Urinary bladder (tissue), 4 donors: ENCODE data around the gene GNA15. TPM values are rescaled to one million over a fixed set of nuclear protein-coding genes. Genes with fewer than 3 reads are reported as not detected.

ENCODE experiments used
- DNase-seq: peaks from one replicate; pipeline ENCODE4 v3.0.0-alpha.2; 2015; ENCODE audit errors: extremely low spot score
- H3K27ac ChIP-seq: one replicate; pipeline ENCODE4 v1.5.1; 2013; ENCODE audit warnings: low read depth, mild to moderate bottlenecking, moderate library complexity
- H3K36me3 ChIP-seq: one replicate; pipeline ENCODE4 v1.6.1; 2013; ENCODE audit warnings: mild to moderate bottlenecking, moderate library complexity; ENCODE audit not compliant: insufficient read depth
- H3K4me1 ChIP-seq: one replicate; pipeline ENCODE4 v1.6.1; 2013; ENCODE audit warnings: mild to moderate bottlenecking, moderate library complexity; ENCODE audit not compliant: insufficient read depth
- H3K4me3 ChIP-seq: one replicate; pipeline ENCODE4 v1.5.1; 2013; ENCODE audit warnings: low read depth, low read length
- WGBS: extraction: QIAGEN DNeasy Blood & Tissue Kit; methylation state at CpG from one replicate; pipeline ENCODE4 v1.1.7; 2013; 5-methylcytosine and 5-hydroxymethylcytosine counted together
- polyA plus RNA-seq: library from polyadenylated mRNA; stranded (reverse); fragments of 200-250 nt; gene quantifications from one replicate; pipeline ENCODE4 v1.2.3, GENCODE V29; 2013
- total RNA-seq: library from RNA; depleted of rRNA; stranded (reverse); fragments of >200 nt; gene quantifications from one replicate; pipeline ENCODE4 v1.2.3, GENCODE V29; 2014
- donor health status: healthy with polysubstance abuse.
- donor health status: healthy.

Gene GNA15
- total and polyA plus RNA-seq, 2 donors, result 6.2 to 9.6 TPM

DNA sequence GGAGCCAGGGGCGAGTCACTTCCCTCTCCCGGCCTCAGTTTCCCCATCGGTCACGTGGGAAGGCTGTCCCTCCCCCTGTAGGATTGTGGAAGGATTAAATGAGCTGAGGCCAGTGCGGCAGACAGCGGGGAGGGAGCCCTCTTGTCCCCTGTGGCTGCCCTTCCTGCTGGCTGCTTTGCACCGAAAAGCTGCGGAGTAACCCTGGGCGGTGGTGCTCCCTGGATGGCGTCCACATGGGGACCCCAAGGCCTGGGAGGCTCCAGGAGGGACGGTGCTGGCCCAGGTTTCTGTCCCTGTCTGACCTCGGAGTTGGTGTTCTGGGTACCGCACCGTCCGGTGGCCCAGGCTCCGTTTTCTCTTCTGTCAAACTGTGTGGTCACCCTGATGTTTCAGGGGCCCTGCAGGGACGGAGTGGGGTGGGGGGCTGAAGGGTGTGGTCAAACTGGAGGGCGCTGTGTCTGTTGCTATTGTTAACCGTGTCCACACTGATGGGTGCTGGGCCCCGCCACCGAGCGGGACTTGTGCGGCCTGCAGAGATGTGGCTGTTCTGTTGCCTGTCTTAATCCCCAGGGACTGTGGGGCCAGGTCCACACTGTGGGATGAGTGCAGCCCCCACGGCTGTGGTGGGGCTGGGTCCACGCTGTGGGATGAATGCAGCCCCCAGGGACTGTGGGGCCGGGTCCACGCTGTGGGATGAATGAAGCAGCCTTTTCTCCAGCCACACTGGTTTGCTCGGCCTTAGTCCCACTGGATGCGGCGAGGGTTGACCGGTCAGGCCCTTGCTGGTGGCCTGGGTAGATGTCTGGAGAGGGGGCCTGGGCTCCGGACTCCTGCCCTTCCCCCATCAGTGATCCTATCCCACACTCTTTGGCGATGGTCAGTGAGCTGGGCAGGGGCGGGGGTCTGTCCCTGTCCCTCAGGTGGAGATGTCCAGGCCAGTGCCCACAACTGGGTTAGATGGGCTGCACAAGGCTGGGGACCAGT is 34.8 kb upstream of the GNA15 start:
- WGBS, result 75% methylated on average over 34 of the region's 34 CpGs
- Histone ChIP-seq H3K4me1 (no peaks in the 10 kb centered on the region), H3K36me3 (no peaks in the 10 kb centered on the region), H3K4me3 (no peak overlapping the region), H3K27ac (no peak overlapping the region)
- no peak for DNase-seq

DNA sequence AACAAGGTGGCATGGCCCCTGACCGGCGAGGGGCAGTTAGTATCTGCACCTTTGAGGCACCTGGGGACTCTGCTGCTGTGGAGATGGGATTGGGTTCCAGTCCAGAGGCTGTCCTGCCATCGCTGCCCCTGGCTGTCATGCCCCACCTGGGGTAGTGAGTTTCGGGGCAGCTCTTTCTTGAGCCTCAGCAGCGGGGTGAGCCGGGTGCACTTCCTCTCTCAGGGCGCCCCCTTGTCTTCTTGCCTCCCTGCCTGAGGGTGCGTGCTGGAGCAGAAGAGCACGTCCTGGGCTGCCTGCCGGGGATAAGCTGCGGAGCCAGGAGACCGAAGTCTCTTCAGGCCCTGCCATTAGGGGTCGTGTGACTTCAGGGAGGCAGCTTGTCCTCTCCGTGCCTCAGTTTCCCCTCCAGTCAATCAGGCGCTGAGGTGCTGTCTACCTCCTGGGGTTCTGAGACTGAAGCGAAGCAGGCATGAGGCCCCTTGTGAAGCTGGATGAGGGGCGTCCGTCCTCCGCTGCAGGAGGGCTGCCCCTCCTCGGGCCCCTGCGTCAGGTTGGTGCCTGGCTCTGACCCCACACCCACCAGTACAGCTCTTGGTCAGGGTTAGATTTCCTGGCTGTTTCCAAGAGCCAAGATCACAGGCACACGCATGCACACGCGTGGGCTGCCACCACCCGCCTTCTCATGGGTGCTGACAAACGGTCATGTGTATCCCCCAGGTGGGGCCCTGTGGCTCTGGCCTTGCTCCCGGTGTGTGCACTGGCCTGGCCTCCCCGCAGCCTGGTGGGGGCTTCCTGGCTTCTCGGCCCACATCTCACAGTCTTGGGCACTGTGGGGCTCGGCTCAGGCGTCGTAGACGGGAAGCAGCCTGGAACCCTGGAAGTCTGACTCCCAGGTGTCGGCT is 33.3 kb upstream of the GNA15 start:
- DNase-seq, result no peak
- no peaks in the 10 kb centered on the region for H3K4me1 ChIP-seq
- H3K27ac ChIP-seq, result no peak overlapping the region
- 88% methylated on average over 34 of the region's 34 CpGs for WGBS
- no peak overlapping the region for H3K4me3 ChIP-seq
- no peaks in the 10 kb centered on the region for H3K36me3 ChIP-seq

DNA sequence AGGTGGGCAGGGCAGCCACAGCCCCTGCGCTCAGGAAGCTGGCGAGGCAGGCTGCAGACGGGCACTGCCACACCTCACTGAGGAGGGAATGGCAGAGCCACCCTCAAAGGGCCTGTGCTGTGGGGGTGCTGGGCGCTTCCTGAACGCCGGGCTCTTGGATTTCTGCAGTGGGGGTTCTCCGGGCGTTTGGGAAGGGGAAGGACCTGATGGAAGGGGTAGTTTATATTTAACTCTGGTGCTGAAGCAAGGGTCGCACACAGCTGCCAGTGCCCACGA is 31.2 kb upstream of the GNA15 start:
- H3K27ac ChIP-seq, result no peak overlapping the region

DNA sequence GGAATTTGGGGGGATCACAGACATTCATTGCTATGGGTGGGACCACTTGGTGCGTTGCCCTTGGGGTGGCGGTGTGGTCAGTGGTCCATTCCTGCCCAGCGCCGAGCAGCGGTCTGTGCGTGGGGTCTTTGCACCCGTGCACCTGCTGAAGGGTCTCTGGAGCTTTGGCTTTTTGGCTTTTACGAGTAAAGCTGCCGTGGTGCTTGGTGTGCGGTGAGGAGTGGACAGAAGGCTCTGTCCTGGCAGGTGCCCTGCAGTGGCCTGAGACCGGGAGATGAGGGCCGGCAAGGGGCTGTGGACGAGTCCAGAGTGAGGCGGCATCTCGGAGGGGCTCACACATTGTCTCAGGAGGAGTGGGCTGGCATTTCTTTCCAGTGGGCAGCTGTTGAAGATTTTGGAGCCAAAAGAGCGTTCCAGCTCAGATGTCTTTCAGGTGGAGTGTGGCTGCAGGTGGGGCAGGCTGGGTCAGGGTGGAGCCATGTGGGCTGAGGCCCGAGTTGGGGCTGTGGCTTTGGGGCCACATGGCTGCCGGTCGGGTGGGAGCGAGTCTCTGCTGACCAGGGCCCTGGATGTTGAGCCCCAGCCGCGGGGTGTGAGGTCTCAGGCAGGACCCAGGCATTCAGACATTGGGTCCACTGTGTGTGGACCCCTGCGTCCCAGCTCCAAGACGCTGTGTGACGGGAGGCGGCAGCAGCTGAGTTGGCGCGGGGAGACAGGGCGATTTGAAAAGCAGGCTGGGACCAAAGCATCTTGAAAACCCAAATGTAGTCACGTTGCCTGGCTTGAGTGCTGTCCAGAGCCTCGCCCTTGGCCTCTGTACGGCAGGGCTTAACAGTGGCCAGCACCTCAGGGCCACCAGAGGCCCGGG is 30.0 kb upstream of the GNA15 start:
- H3K27ac ChIP-seq, result no peak overlapping the region
- DNase-seq, result no peak
- H3K4me1 ChIP-seq, result no peaks in the 10 kb centered on the region
- whole genome bisulfite sequencing, result 86% methylated on average over 33 of the region's 33 CpGs
- no peaks in the 10 kb centered on the region for H3K36me3 ChIP-seq
- no peak overlapping the region for H3K4me3 ChIP-seq

More for the DNA sequence above, 31.2 kb upstream of the GNA15 start:
- 79% methylated on average over 10 of the region's 10 CpGs for WGBS
- no peak for DNase-seq
- Histone ChIP-seq H3K36me3 (no peaks in the 10 kb centered on the region), H3K4me3 (no peak overlapping the region), H3K4me1 (no peaks in the 10 kb centered on the region)

DNA sequence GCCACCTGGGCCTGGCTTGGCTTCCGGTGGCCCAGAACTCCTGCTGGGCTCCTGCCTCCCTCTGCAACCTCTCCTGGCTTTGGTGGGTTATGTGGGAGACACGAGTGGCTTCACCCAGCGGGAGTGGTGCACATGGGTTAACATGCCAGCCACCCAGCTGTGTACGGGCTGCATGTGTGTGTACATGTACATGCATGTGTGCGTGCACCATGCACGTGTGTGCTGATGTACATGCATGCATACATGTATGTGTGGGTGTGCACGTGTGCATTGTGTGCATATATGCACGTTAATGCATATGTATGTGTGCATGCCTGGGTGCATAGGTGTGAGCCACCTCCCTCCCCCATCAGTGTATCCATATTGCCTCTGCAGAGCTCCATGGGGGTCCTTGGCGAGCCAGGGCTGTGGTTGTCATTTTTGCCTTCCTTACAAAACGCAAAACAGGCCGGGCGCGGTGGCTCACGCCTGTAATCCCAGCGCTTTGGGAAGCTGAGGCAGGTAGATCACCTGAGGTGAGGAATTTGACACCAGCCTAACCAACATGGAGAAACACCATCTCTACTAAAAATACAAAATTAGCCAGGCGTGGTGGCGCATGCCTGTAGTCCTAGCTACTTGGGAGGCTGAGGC is 29.2 kb upstream of the GNA15 start:
- no peak overlapping the region for H3K27ac ChIP-seq
- no peak for DNase-seq
- H3K4me3 ChIP-seq, result no peak overlapping the region
- WGBS, result 93% methylated on average over 17 of the region's 17 CpGs
- no peaks in the 10 kb centered on the region for H3K4me1 ChIP-seq
- H3K36me3 ChIP-seq, result no peaks in the 10 kb centered on the region

DNA sequence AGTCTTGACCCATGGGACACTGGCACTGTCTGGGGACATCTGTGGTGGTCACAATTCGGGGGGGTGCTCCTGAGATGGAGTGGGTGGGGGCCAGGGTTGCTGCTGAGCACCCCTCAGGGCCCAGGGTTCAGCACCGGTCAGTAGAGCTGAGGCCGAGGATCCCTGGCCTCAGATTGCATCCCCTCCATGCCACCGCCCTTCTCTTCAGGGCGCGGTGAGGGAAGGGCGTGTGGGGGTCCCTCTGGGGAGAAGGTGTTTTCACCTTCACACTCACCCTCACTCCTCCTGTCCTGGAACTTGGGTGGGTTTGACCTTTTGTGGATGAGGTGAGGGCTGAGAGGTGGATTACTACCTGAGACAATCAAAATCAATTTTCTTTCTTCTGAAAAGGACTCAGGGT is 28.2 kb upstream of the GNA15 start:
- WGBS, result 89% methylated on average over 7 of the region's 7 CpGs
- Histone ChIP-seq H3K27ac (no peak overlapping the region), H3K4me3 (no peak overlapping the region), H3K36me3 (no peaks in the 10 kb centered on the region), H3K4me1 (no peaks in the 10 kb centered on the region)
- no peak for DNase-seq

DNA sequence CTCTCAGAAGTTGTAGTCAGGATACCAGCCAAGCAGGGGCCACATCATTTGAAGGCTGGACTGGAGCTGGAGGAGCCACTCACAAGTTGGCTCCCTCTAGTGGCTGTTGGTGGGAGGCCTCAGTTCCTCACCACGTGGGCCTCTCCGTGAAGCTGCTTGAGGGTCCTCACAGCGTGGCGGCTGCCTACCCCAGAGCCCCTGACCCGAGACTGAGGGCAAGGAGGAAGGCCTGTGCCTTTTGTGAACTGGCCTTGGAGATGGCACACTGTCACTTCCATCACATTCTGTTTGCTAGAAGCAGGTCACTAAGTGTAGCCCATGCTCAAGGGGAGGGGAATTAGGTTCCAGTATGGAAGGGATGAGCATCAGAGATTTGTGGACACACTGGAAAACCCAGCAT is 27.1 kb upstream of the GNA15 start:
- 53% methylated on average over 5 of the region's 5 CpGs for WGBS
- Histone ChIP-seq H3K27ac (no peak overlapping the region), H3K36me3 (no peaks in the 10 kb centered on the region), H3K4me3 (no peak overlapping the region), H3K4me1 (no peaks in the 10 kb centered on the region)
- no peak for DNase-seq

DNA sequence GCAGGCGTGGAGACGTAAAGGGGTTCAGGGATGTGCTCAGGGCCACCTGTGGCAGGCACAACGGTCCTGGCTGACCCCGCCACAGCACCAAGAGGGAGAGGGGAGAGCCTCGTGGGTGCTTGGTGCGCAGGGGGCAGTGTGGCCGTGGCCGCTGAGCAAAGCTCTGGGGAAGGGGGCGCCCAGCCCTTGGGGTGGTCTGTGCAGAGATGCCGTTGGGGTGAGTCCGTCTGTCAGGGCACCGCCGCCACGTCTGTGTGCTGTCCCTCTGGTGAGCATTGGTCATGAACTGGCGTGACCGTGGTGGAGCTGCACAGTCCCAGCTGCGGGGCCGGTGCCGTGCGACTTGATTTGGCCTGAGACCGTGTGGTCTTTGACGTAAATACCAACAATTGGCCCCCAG is 26.3 kb upstream of the GNA15 start:
- H3K4me1 ChIP-seq, result no peaks in the 10 kb centered on the region
- H3K36me3 ChIP-seq, result no peaks in the 10 kb centered on the region
- H3K27ac ChIP-seq, result no peak overlapping the region
- DNase-seq, result no peak
- WGBS, result 88% methylated on average over 22 of the region's 22 CpGs
- H3K4me3 ChIP-seq, result no peak overlapping the region

DNA sequence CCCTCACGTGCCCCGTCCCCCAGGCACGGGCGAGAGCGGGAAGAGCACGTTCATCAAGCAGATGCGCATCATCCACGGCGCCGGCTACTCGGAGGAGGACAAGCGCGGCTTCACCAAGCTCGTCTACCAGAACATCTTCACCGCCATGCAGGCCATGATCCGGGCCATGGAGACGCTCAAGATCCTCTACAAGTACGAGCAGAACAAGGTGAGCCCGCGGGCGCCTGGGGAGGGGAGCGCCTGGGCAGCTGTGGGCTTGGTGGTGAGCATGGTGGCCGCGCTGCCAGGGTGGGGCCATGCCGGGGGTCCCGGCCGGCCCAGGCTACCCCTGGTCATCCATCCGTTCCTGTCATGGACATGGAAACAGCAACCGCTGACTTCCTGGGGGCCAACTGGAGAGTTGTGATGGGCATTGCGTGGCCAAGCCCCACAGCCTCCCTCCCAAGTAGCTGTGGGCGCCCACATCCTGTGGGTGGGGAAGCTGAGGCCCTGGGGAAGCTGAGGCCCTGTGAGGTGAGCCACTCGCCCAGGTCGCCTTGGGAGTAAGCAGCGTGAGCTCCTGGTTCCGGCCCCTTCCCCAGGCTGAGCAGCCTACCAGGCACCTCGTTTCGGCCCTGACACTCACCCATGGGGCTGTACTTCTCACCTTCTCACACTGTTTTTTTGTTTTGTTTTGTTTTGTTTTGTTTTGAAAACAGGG is 25.6 kb upstream of the GNA15 start:
- H3K4me1 ChIP-seq, result no peaks in the 10 kb centered on the region
- no peak for DNase-seq
- no peaks in the 10 kb centered on the region for H3K36me3 ChIP-seq
- H3K4me3 ChIP-seq, result no peak overlapping the region
- H3K27ac ChIP-seq, result no peak overlapping the region
- WGBS, result 93% methylated on average over 37 of the region's 37 CpGs

DNA sequence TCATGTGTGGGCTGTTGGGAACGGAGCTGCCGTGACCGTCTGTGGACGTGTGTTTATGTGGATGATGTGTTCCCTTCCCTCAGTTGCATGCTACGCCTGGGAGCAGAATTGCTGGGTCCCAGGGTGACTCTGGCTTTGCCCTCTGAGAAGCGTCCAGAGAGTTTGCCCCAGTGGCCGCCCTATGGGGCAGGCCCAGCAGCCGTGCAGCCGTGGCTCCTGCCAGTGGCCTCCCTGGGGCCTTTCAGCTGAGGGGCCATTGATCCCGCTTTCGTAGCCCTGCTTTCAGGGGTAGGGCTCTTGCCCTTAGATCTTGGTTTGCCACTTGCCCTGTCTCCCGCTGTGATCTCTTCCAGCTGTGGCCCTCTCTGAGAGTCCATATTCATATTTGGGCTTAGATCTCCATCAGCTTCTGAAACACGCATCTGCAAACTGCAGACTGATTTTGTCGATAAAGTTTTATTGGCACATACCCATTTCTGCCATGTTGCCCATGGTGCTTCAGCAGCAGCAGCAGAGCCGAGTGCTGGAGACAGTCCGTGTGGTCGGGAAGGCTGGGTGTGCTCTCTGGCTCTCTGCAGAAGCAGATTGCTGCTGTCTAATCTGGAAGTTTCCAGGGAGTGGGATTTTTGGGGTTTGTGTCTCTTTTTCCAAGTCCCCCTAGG is 24.1 kb upstream of the GNA15 start:
- WGBS, result 95% methylated on average over 17 of the region's 17 CpGs
- H3K4me1 ChIP-seq, result no peaks in the 10 kb centered on the region
- H3K36me3 ChIP-seq, result no peaks in the 10 kb centered on the region
- DNase-seq, result no peak
- no peak overlapping the region for H3K27ac ChIP-seq
- no peak overlapping the region for H3K4me3 ChIP-seq

DNA sequence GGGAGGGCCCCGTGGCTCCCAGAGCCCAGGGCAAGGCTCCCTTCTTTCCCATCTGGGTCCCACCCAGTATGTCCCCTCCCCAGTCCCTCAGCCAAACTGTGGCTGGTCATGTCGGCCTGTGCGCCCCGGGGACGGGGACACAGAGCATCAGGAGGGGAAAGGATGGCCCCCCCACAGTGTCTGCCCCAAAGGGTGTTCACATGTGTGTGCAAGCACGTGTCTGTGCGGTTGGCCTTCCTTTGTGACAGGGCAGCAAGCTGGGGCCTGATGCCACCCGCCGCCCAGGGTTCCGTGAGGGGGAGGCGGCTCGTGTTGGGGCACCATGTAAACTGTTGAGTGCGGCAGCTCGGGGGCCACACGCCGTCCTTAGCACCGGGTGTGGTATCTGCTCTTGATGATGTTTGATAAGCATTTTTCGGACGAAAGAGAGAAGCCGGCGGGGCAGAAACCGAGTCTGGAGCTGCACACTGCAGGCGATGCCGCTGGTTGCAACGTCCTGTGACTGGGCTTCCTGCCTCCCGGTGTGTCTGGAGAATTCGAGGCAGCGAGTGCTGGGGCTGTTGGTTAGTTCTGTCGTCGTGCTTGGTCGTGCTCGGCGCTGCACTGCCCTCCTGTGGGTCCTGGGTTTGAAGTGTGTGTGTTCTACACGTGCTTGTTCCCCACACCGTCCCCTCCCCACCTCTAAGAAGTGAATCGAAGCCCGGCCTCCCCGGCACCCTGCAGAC is 23.3 kb upstream of the GNA15 start:
- no peaks in the 10 kb centered on the region for H3K36me3 ChIP-seq
- no peaks in the 10 kb centered on the region for H3K4me1 ChIP-seq
- WGBS, result 81% methylated on average over 38 of the region's 38 CpGs

More for the DNA sequence above, 23.3 kb upstream of the GNA15 start:
- Histone ChIP-seq H3K4me3 (no peak overlapping the region), H3K27ac (no peak overlapping the region)
- DNase-seq, result no peak
